ENCODE results near the gene EXOC7.

The EXOC7 gene

DNA sequence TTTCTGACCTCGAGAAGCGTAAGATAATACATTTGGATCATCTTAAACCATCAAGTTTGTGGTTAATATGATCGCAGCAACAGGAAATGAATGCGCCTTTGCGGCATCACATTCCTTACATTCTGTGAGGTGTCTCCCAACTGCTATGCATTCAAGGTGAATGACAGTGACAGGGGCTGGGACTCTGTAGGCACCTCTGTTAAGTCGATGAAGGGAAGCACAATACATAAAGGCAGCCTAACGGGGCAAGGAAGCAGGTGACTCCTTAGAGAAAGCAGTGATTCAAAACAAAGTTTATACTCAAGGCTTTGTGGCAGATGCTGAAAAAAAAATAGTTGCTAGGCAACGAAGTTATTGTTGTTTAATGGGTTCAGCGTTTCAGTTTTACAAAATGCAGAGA lies 54.9 kb downstream of the EXOC7 start:
- TF ChIP-seq YY1 (IDR thresholded peaks at IDR 0.05; ENCODE audit: low read depth) (no peak), MAX (IDR thresholded peaks at IDR 0.05) (no peak)

GRCh38 chr17:76048025-76048605 lies 55.5 kb downstream of the EXOC7 start:
- TF ChIP-seq CREB1 (IDR thresholded peaks at IDR 0.05; ENCODE audit: low read depth) (no peak), RAD21 (IDR thresholded peaks at IDR 0.05; ENCODE audit: low read depth) (no peak), EGR1 (IDR thresholded peaks at IDR 0.05) (no peak)

GRCh38 chr17:76046064-76046463 lies 57.5 kb downstream of the EXOC7 start:
- no peak for TF ChIP-seq CEBPB (IDR thresholded peaks at IDR 0.05)
- TF ChIP-seq TEAD4 (IDR thresholded peaks at IDR 0.05) = no peak
- TF ChIP-seq TCF12 (IDR thresholded peaks at IDR 0.05; ENCODE audit: low read depth) = no peak
- no peak for TF ChIP-seq YY1 (IDR thresholded peaks at IDR 0.05; ENCODE audit: low read depth)
- TF ChIP-seq, protein P1, sequence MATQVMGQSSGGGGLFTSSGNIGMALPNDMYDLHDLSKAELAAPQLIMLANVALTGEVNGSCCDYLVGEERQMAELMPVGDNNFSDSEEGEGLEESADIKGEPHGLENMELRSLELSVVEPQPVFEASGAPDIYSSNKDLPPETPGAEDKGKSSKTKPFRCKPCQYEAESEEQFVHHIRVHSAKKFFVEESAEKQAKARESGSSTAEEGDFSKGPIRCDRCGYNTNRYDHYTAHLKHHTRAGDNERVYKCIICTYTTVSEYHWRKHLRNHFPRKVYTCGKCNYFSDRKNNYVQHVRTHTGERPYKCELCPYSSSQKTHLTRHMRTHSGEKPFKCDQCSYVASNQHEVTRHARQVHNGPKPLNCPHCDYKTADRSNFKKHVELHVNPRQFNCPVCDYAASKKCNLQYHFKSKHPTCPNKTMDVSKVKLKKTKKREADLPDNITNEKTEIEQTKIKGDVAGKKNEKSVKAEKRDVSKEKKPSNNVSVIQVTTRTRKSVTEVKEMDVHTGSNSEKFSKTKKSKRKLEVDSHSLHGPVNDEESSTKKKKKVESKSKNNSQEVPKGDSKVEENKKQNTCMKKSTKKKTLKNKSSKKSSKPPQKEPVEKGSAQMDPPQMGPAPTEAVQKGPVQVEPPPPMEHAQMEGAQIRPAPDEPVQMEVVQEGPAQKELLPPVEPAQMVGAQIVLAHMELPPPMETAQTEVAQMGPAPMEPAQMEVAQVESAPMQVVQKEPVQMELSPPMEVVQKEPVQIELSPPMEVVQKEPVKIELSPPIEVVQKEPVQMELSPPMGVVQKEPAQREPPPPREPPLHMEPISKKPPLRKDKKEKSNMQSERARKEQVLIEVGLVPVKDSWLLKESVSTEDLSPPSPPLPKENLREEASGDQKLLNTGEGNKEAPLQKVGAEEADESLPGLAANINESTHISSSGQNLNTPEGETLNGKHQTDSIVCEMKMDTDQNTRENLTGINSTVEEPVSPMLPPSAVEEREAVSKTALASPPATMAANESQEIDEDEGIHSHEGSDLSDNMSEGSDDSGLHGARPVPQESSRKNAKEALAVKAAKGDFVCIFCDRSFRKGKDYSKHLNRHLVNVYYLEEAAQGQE (IDR thresholded peaks at IDR 0.05; ENCODE audit: low read depth) = no peak
- no peak for TF ChIP-seq EP300 (IDR thresholded peaks at IDR 0.05; ENCODE audit: borderline replicate concordance)
- no peak for TF ChIP-seq EGR1 (IDR thresholded peaks at IDR 0.05)
- no peak for TF ChIP-seq RAD21 (IDR thresholded peaks at IDR 0.05; ENCODE audit: low read depth)
- no peak for TF ChIP-seq MAX (IDR thresholded peaks at IDR 0.05)
- no peak for TF ChIP-seq NFIC (IDR thresholded peaks at IDR 0.05)
- TF ChIP-seq ZBTB7A (IDR thresholded peaks at IDR 0.05; ENCODE audit: low read depth) = no peak
- TF ChIP-seq, protein P2, sequence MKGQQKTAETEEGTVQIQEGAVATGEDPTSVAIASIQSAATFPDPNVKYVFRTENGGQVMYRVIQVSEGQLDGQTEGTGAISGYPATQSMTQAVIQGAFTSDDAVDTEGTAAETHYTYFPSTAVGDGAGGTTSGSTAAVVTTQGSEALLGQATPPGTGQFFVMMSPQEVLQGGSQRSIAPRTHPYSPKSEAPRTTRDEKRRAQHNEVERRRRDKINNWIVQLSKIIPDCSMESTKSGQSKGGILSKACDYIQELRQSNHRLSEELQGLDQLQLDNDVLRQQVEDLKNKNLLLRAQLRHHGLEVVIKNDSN (IDR thresholded peaks at IDR 0.05) = no peak
- no peak for TF ChIP-seq CREB1 (IDR thresholded peaks at IDR 0.05; ENCODE audit: low read depth)
- TF ChIP-seq FOXM1 (IDR thresholded peaks at IDR 0.05; ENCODE audit: borderline replicate concordance, low read depth) = no peak
- TF ChIP-seq TAF1 (IDR thresholded peaks at IDR 0.05; ENCODE audit: low read depth) = no peak

GRCh38 chr17:76044475-76045007 lies 59.0 kb downstream of the EXOC7 start:
- TF ChIP-seq NFIC (IDR thresholded peaks at IDR 0.05) = peak; percentile 80

- no peak for TF ChIP-seq RAD21 (IDR thresholded peaks at IDR 0.05; ENCODE audit: low read depth)
- no peak for TF ChIP-seq NFIC (IDR thresholded peaks at IDR 0.05)
- TF ChIP-seq MAX (IDR thresholded peaks at IDR 0.05) = no peak
- no peak for TF ChIP-seq TAF1 (IDR thresholded peaks at IDR 0.05; ENCODE audit: low read depth)
- TF ChIP-seq YY1 (IDR thresholded peaks at IDR 0.05; ENCODE audit: low read depth) = no peak
Observed at GRCh38 chr17:76040376-76040775, 63.2 kb downstream of the EXOC7 start.

DNA sequence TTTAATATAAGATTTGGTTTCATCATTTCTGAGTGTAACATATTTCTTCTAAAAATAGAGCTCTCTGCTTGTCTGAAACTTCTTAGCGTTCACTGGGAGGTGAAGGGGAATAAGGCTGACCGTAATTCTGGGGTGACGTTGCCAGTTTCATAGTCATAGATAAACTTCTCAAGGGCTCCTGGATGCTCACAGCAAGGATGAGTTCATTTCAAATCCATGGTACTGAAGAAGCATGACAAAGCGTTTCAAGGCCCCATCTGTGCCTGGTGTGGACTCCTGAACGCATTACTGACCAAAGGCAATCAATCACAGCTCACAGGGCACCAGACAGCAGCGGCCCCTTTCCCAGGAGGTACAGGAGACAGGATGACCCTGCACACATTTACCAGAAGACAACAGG lies 64.5 kb downstream of the EXOC7 start:
- TF ChIP-seq EGR1 (IDR thresholded peaks at IDR 0.05) (no peak), NFIC (IDR thresholded peaks at IDR 0.05) (no peak), RAD21 (IDR thresholded peaks at IDR 0.05; ENCODE audit: low read depth) (no peak), YY1 (IDR thresholded peaks at IDR 0.05; ENCODE audit: low read depth) (no peak), MAX (IDR thresholded peaks at IDR 0.05) (no peak), CEBPB (IDR thresholded peaks at IDR 0.05) (no peak), FOXM1 (IDR thresholded peaks at IDR 0.05; ENCODE audit: borderline replicate concordance, low read depth) (no peak), ZBTB7A (IDR thresholded peaks at IDR 0.05; ENCODE audit: low read depth) (no peak), EP300 (IDR thresholded peaks at IDR 0.05; ENCODE audit: borderline replicate concordance) (no peak), TEAD4 (IDR thresholded peaks at IDR 0.05) (no peak)
- TF ChIP-seq, protein P1 (IDR thresholded peaks at IDR 0.05; ENCODE audit: low read depth) = no peak
- TF ChIP-seq, protein P2 (IDR thresholded peaks at IDR 0.05) = no peak

Data from Ishikawa (cell line).